ENCODE results near the gene GNAI3. TPM values are rescaled to one million over a fixed set of nuclear protein-coding genes. Genes with fewer than 3 reads are reported as not detected.

Gene GNAI3
- total and polyA plus RNA-seq, 3 experiments from 2014 or later = 8.6 to 9.9 (median 9.8) TPM

GRCh38 chr1:109639063-109639840, 90.8 kb downstream of the GNAI3 start:
- POLR2A ChIA-PET = interaction anchor here (0.8 to 1.8 kb wide), 3 partner anchors 19 to 91 kb away, joined by 4 to 6 read pairs (median 4); partner anchors contain the start of gene GNAI3
- no peak for DNase-seq

GRCh38 chr1:109639841-109640184, 91.4 kb downstream of the GNAI3 start:
- Histone ChIP-seq H3K4me1 (ENCODE audit: insufficient read depth, low read length) (peaks cover 8% of the 10 kb centered on the region), H3K27ac (ENCODE audit: low read depth, low read length) (no peak overlapping the region), H3K4me3 (ENCODE audit: low read length) (no peak overlapping the region), H3K27me3 (ENCODE audit: insufficient read depth, low read length, poor library complexity, severe bottlenecking) (no peaks in the 10 kb centered on the region), H3K36me3 (ENCODE audit: insufficient read depth, low read length) (no peaks in the 10 kb centered on the region), H3K9me3 (ENCODE audit: low read length) (no peaks in the 10 kb centered on the region)
- peaks cover 3 to 6% of the 10 kb centered on the region in 2 donors for H3K27me3 Mint-ChIP-seq
- no peaks in the 10 kb centered on the region for H3K9me3 Mint-ChIP-seq
- H3K4me3 Mint-ChIP-seq = no peak overlapping the region
- H3K36me3 Mint-ChIP-seq = no peaks in the 10 kb centered on the region
- CTCF ChIA-PET = interaction anchor here (0.6 to 7.6 kb wide), 40 partner anchors 9 to 466 kb away, joined by 3 to 117 read pairs (median 5); partner anchors contain the start of genes AHCYL1, AMIGO1, AMPD2 and GNAI3
- peak overlapping the region in 1 of 8 donors; percentile 42 for H3K27ac Mint-ChIP-seq
- POLR2A ChIA-PET = interaction anchor here (0.8 to 1.8 kb wide), 5 partner anchors 20 to 134 kb away, joined by 3 to 6 read pairs (median 4); partner anchors contain the start of gene GNAI3
- peak in 1 of 5 donors; percentile 39 for DNase-seq
- peaks cover 6 to 13% (median 9%) of the 10 kb centered on the region in 3 donors for H3K4me1 Mint-ChIP-seq

More at GRCh38 chr1:109639063-109639840, 90.8 kb downstream of the GNAI3 start:
- H3K27me3 ChIP-seq (ENCODE audit: insufficient read depth, low read length, poor library complexity, severe bottlenecking) = no peaks in the 10 kb centered on the region
- H3K36me3 ChIP-seq (ENCODE audit: insufficient read depth, low read length) = no peaks in the 10 kb centered on the region
- Mint-ChIP-seq H3K4me3 (no peak overlapping the region), H3K4me1 (peaks cover 10 to 19% (median 15%) of the 10 kb centered on the region in 3 donors), H3K27ac (no peak overlapping the region), H3K9me3 (no peaks in the 10 kb centered on the region), H3K27me3 (peaks cover 3 to 6% of the 10 kb centered on the region in 2 donors), H3K36me3 (no peaks in the 10 kb centered on the region)
- H3K4me1 ChIP-seq (ENCODE audit: insufficient read depth, low read length) = peaks cover 13% of the 10 kb centered on the region
- no peaks in the 10 kb centered on the region for H3K9me3 ChIP-seq (ENCODE audit: low read length)
- CTCF ChIA-PET = interaction anchor here (0.6 to 7.6 kb wide), 38 partner anchors 8 to 699 kb away, joined by 3 to 117 read pairs (median 5); partner anchors contain the start of genes AHCYL1, AMIGO1, AMPD2 and GNAI3
- no peak overlapping the region for H3K27ac ChIP-seq (ENCODE audit: low read depth, low read length)
- H3K4me3 ChIP-seq (ENCODE audit: low read length) = no peak overlapping the region

GRCh38 chr1:109640285-109640865, 92.0 kb downstream of the GNAI3 start:
- Mint-ChIP-seq H3K36me3 (no peaks in the 10 kb centered on the region), H3K9me3 (no peaks in the 10 kb centered on the region), H3K4me1 (peaks cover 4 to 12% (median 7%) of the 10 kb centered on the region in 3 donors), H3K27ac (peak overlapping the region in 2 of 8 donors; percentile 3 to 42), H3K27me3 (peaks cover 3 to 6% of the 10 kb centered on the region in 2 donors), H3K4me3 (no peak overlapping the region)
- peak; percentile 70 to 89 (median 82) for DNase-seq
- ChIA-PET CTCF (interaction anchor here (0.6 to 7.6 kb wide), 37 partner anchors 9 to 465 kb away, joined by 3 to 117 read pairs (median 5); partner anchors contain the start of genes AHCYL1, AMIGO1, AMPD2 and GNAI3), POLR2A (interaction anchor here (0.5 to 1.8 kb wide), 5 partner anchors 91 to 213 kb away, joined by 3 to 10 read pairs (median 6); partner anchors contain the start of gene GNAI3)
- peaks cover 4% of the 10 kb centered on the region for H3K4me1 ChIP-seq (ENCODE audit: insufficient read depth, low read length)
- H3K27me3 ChIP-seq (ENCODE audit: insufficient read depth, low read length, poor library complexity, severe bottlenecking) = no peaks in the 10 kb centered on the region
- H3K9me3 ChIP-seq (ENCODE audit: low read length) = no peaks in the 10 kb centered on the region
- H3K36me3 ChIP-seq (ENCODE audit: insufficient read depth, low read length) = no peaks in the 10 kb centered on the region
- no peak overlapping the region for H3K4me3 ChIP-seq (ENCODE audit: low read length)
- H3K27ac ChIP-seq (ENCODE audit: low read depth, low read length) = no peak overlapping the region

- ChIA-PET CTCF (interaction anchor here (0.9 to 7.6 kb wide), 18 partner anchors 10 to 342 kb away, joined by 3 to 117 read pairs (median 8); partner anchors contain the start of genes AHCYL1, AMPD2, GNAI3 and GNAT2), POLR2A (interaction anchor here (0.5 to 1.8 kb wide), 3 partner anchors 92 to 214 kb away, joined by 3 to 10 read pairs (median 4); no protein-coding TSS in a partner anchor)
- H3K4me3 Mint-ChIP-seq = no peak overlapping the region
- Histone ChIP-seq H3K27ac (ENCODE audit: low read depth, low read length) (no peak overlapping the region), H3K36me3 (ENCODE audit: insufficient read depth, low read length) (no peaks in the 10 kb centered on the region), H3K9me3 (ENCODE audit: low read length) (no peaks in the 10 kb centered on the region), H3K4me1 (ENCODE audit: insufficient read depth, low read length) (peaks cover 4% of the 10 kb centered on the region), H3K27me3 (ENCODE audit: insufficient read depth, low read length, poor library complexity, severe bottlenecking) (no peaks in the 10 kb centered on the region), H3K4me3 (ENCODE audit: low read length) (no peak overlapping the region)
- no peaks in the 10 kb centered on the region for H3K9me3 Mint-ChIP-seq
- DNase-seq = no peak
- H3K36me3 Mint-ChIP-seq = no peaks in the 10 kb centered on the region
- peak overlapping the region in 1 of 8 donors; percentile 36 for H3K27ac Mint-ChIP-seq
- peaks cover 3 to 6% of the 10 kb centered on the region in 2 donors for H3K27me3 Mint-ChIP-seq
- peaks cover 4 to 12% (median 7%) of the 10 kb centered on the region in 3 donors for H3K4me1 Mint-ChIP-seq
These were observed 92.8 kb downstream of the GNAI3 start for GRCh38 chr1:109641078-109641740.

- POLR2A ChIA-PET = interaction anchor here (0.8 kb wide), 1 partner anchor 96 kb away, joined by 3 read pairs; no protein-coding TSS in a partner anchor
- Mint-ChIP-seq H3K27ac (peak overlapping the region in 1 of 8 donors; percentile 85), H3K36me3 (no peaks in the 10 kb centered on the region), H3K27me3 (peaks cover 1 to 3% of the 10 kb centered on the region in 2 donors), H3K4me3 (no peak overlapping the region), H3K4me1 (peaks cover 4 to 12% (median 7%) of the 10 kb centered on the region in 3 donors), H3K9me3 (no peaks in the 10 kb centered on the region)
- Histone ChIP-seq H3K27me3 (ENCODE audit: insufficient read depth, low read length, poor library complexity, severe bottlenecking) (no peaks in the 10 kb centered on the region), H3K36me3 (ENCODE audit: insufficient read depth, low read length) (no peaks in the 10 kb centered on the region), H3K4me3 (ENCODE audit: low read length) (no peak overlapping the region), H3K4me1 (ENCODE audit: insufficient read depth, low read length) (peaks cover 4% of the 10 kb centered on the region), H3K9me3 (ENCODE audit: low read length) (no peaks in the 10 kb centered on the region), H3K27ac (ENCODE audit: low read depth, low read length) (no peak overlapping the region)
- CTCF ChIA-PET = interaction anchor here (1.0 to 7.6 kb wide), 11 partner anchors 9 to 342 kb away, joined by 3 to 117 read pairs (median 5); partner anchors contain the start of genes AHCYL1, AMPD2, GNAI3 and GNAT2
- no peak for DNase-seq
These were observed 93.4 kb downstream of the GNAI3 start for GRCh38 chr1:109641861-109642260.

- Histone ChIP-seq H3K27ac (ENCODE audit: low read depth, low read length) (no peak overlapping the region), H3K27me3 (ENCODE audit: insufficient read depth, low read length, poor library complexity, severe bottlenecking) (no peaks in the 10 kb centered on the region), H3K4me1 (ENCODE audit: insufficient read depth, low read length) (peaks cover 4% of the 10 kb centered on the region), H3K9me3 (ENCODE audit: low read length) (no peaks in the 10 kb centered on the region), H3K36me3 (ENCODE audit: insufficient read depth, low read length) (no peaks in the 10 kb centered on the region), H3K4me3 (ENCODE audit: low read length) (no peak overlapping the region)
- H3K4me3 Mint-ChIP-seq = no peak overlapping the region
- POLR2A ChIA-PET = interaction anchor here (1.6 kb wide), 1 partner anchor 342 kb away, joined by 3 read pairs; the partner anchor contains the start of gene AHCYL1
- no peak for DNase-seq
- H3K9me3 Mint-ChIP-seq = no peaks in the 10 kb centered on the region
- peak overlapping the region in 1 of 8 donors; percentile 40 for H3K27ac Mint-ChIP-seq
- H3K27me3 Mint-ChIP-seq = peaks cover 0 to 3% of the 10 kb centered on the region in 2 donors
- H3K36me3 Mint-ChIP-seq = no peaks in the 10 kb centered on the region
- H3K4me1 Mint-ChIP-seq = peaks cover 4 to 12% (median 7%) of the 10 kb centered on the region in 3 donors
- CTCF ChIA-PET = interaction anchor here (0.7 to 6.1 kb wide), 12 partner anchors 8 to 352 kb away, joined by 3 to 117 read pairs (median 4); partner anchors contain the start of gene AHCYL1
These were observed 94.2 kb downstream of the GNAI3 start for GRCh38 chr1:109642626-109643025.
